Stimulated activated CD4-positive, alpha-beta T cell treated with anti-CD3 and anti-CD28 coated beads, Interleukin-2, amount 100 ng/mL, for 48 hours (primary cell): ENCODE data around the gene COL6A2.
"Not testable (repeated sequence)": the region's sequence is repeated elsewhere in the genome, so short reads cannot be mapped to it uniquely, and the experiment has no call there.

Experiments used
- DNase-seq, 2 donors: peaks; one replicate each; pipeline ENCODE4 v3.0.0-alpha.2; 2020

The COL6A2 gene

DNA sequence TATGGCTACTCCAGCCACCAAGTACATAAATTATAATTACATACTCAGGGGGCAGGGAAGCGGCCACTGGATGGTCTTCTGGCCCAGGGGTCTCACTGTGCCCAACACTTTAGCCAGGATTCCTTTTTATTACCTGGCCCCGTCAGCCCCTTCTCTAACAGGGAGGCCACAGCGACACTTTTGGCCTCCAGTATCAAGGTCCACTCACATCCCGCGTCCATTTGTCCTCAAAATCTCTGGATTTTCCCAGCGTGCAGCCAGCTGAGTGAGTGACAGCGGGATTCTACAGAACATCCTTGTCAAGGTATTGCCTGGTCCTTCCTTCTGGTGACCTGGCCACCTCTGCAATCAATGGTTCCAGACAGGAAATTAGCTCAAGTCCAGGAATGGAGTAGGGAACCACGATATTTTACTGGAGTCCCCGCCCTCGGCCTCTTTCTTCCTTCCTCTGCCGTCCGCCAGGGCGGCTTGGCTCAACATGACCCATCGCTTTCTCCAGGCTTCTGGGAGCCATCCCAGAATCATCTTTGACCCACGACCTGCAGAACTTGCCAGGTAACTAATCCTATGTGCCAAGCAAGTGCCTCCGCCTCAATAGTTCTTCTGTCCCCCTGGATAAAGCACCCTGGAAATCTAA lies 2.7 kb upstream of the COL6A2 start:
- DNase-seq = no peak

GRCh38 chr21:46095814-46096595 lies 1.9 kb upstream of the COL6A2 start:
- no peak for DNase-seq

DNA sequence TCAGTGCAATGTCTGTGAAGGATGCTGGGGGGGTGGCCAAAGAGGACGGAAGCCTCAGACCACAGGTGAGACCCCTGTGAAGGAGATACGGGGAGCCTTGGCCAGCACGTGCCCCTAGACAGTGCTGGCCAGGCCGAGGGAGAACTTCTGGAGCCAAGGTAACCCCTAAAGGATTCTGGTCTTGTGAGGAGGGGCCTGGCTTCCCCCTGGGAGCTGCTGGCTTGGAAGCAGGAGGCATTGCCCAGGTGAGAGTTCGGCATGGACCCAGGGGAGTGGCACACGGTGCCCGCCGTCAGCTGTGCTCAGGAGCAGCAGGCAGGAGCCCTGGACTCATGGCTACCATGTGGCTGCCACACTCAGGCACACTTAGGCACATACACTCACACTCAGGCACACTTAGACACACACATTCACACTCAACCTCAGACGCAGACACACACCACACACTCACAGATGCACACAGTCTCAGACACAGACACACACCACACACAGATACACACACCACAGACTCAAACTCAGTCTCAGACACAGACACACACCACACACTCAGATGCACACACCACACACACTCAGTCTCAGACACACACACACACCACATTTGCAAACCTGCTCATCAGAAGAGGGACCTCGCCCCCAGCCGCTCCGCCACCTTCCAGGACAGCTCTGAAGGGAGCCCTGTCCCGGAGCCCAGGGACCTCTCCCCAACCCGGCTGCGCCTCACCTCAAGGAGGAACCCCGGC lies 1.1 kb upstream of the COL6A2 start:
- no peak for DNase-seq

GRCh38 chr21:46098303-46099141 lies 610 bp downstream of the COL6A2 start:
- no peak for DNase-seq

DNA sequence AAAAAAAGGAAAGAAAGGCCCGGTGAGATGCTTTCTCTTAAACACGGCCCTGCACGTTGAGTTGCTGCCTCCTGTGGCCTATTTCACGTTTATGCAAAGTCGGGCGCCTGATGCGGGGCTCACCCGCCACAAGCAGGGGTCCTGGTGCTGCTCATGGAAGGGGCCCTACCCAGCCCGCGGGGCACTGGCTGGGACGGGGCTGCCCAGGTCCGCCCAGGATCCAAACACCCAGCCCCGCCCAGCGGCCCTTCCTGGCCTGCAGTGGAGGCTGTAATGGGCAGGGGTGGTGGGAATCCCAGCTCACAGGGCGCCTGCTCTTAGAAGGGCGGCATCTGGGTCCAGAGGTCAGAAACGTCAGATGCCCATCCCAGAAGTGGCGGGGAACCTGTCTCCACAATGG lies 1.6 kb downstream of the COL6A2 start:
- no peak for DNase-seq

DNA sequence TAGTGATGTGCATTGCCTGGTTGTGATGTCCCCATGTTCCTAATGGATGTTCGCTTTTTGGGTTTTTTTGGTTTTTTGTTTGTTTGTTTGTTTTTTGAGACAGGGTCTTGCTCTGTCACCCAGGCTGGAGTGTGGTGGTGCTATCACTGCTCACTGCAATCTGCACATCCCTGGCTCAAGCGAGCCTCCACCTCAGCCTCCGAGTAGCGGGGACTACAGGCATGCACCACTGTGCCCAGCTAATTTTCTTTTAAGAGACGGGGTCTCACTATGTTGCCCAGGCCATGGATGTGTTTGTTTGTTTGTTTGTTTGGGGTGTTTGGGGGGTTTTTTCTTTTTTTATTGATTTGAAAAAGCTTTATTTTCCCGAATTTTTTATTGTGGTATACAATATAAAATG lies 2.1 kb downstream of the COL6A2 start:
- DNase-seq = no peak

DNA sequence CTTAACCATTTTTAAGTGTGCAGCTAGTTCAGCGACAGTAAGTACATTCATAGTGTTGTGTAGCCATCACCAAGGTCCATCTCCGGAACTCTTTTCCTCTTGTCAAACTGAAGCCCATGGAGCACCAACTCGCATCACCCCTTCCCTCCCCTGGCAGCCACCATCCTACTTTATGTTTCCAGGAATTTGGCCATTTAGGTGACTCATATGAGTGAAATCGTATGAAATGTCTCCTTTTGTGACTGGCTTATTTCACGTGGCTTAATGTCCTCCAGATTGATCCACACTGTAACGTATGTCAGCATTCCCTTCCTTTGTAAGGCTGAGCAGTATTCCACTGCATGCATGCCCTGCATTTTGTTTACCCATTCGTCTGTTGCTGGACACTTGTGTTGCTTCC lies 2.5 kb downstream of the COL6A2 start:
- DNase-seq = no peak

DNA sequence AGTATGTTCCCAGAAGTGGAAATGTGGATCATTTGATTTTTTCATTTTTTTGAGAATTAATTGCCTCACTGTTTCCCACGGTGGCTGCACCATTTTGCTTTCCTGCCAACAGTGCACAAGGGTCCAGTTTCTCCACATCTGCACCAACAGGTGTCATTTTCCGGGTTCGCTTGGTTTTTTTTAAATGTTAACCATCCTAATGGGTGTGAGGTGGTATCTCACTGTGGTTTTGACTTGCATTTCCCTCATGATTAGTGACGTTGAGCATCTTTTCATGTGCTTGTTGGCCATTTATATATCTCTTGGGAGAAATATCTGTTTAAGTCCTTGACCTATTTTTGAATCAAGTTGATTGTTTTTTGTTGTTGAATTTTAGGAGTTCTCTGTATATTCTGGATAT lies 3.0 kb downstream of the COL6A2 start:
- no peak for DNase-seq

- no peak for DNase-seq
Observed at GRCh38 chr21:46104104-46104503, 6.2 kb downstream of the COL6A2 start.

DNA sequence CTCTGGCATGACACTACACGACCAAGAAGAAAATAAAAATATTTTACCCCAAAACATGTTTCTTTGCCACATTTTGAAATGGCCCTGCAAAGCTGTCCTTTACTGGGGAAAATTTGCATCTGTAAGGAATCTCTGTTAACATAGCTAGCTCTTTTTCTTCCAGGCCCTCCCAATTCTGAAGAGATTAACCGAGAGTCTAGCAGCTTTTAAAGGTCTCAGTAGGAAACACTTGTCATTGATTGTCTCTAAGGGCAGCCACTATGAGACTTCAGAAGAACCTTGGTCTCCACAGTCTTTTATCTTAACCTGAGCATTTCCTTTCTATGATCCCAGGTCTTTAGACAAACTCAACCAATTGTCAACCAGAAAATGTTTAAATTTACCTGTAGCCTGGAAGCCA lies 9.5 kb downstream of the COL6A2 start:
- DNase-seq = not testable (repeated sequence)

GRCh38 chr21:46108827-46109312 lies 11.0 kb downstream of the COL6A2 start:
- no peak for DNase-seq

- no peak for DNase-seq
Observed at GRCh38 chr21:46109313-46110221, 11.7 kb downstream of the COL6A2 start.

- DNase-seq = no peak
Observed at GRCh38 chr21:46110499-46111192, 12.7 kb downstream of the COL6A2 start.

- DNase-seq = no peak
Observed at GRCh38 chr21:46111193-46111571, 13.3 kb downstream of the COL6A2 start.

GRCh38 chr21:46111857-46112724 lies 14.2 kb downstream of the COL6A2 start:
- DNase-seq = no peak

- DNase-seq = no peak
Observed at GRCh38 chr21:46112725-46113215, 14.9 kb downstream of the COL6A2 start.

DNA sequence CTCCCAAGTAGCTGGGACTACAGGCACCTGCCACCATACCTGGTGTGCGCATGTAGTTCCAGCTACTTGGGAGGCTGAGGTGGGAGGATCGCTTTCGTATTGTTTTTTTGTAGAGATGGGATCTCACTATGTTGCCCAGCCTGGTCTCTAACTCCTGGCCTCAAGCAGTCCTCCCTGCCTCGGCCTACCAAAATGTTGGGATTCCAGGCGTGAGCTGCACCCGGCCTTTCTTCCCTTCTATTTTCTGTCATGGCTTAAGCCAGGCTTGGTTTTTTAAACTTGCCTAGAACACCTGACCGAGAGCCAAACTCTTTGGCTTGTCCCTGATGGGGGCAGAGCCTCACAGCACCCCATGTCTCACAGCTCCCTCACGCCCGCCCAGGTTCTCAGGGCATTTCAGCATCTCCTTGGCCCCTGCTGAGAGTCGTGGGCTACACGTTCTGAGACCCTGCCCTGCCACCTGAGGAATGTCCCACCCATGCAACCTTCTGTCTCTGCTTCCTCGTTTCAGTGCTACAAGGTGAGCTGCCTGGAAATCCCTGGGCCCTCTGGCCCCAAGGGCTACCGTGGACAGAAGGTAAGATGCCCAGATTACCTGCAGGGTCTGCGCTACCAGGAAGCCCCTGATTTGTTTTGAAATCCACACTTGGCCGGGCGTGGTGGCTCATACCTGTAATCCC lies 15.7 kb downstream of the COL6A2 start:
- no peak for DNase-seq

DNA sequence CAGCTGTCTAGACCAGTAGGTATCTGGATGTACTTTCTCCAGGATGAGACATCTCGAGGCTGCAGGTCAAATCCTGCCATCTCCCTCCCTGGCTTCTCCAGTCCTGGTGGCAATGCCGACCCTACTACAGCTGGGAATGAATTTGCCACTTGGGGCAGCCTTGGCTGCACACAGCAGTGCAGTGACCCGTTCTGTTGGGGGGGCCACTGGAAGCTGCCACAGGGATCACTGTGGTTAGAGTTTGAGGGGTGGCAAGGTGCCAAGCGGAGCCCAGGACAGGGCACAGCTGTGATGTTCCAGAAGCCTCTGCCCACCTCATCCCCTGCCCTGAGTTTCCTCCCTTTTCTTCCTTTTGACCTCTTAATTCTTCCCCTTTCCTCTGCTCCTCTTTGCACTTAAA lies 17.1 kb downstream of the COL6A2 start:
- no peak for DNase-seq

DNA sequence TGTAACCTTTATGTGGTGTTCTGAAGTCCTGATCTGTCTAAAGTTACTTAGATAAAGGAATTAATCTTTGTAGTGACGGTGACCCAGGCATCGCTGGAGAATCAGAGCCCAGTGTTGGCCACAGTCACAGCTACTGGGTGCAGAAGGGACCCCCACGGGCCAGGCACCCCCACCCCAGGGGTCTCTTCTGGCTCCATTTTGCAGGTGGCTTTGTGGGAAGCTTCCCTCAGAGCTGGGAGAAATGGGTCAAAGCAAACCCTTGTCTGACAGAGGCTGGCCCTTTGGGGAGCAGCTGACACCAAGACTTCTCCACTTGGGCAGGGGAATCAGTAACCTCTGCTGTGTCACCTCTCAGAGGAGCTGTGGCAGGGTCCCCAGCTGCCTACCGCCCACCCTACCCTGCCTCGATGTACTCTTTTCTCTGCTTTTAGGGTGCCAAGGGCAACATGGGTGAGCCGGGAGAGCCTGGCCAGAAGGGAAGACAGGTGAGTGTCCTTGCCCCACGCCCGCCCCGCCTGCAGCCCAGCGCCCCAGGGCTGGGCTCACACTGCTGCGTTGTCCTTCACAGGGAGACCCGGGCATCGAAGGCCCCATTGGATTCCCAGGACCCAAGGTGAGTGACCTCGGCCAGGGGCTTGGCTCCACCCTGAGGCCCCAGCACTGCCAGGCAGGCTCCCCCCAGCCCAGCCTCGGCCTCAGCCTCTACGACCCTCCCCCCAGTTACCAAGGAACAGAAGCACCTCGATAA lies 17.7 kb downstream of the COL6A2 start:
- no peak for DNase-seq
